Stimulated activated CD8-positive, alpha-beta memory T cell treated with anti-CD3 and anti-CD28 coated beads, Interleukin-15, amount 100 ng/mL, for 24 hours (primary cell): ENCODE results near the gene GJC1.

Experiments used
- DNase-seq: peaks from one replicate; pipeline ENCODE4 v3.0.0-alpha.2; 2020; ENCODE audit warnings: low read depth

Gene GJC1

GRCh38 chr17:44829523-44830358 lies at the start of gene GJC1:
Gene GJC1 (minus strand): TSS chr17:44830287. CDS start chr17:44805817, 24,470 bp downstream.
- no peak for DNase-seq

- DNase-seq, result no peak
Observed at GRCh38 chr17:44879376-44879775, 49.3 kb upstream of the GJC1 start.

GRCh38 chr17:44878627-44879221 lies 48.6 kb upstream of the GJC1 start:
- DNase-seq, result no peak

GRCh38 chr17:44877121-44877520 lies 47.0 kb upstream of the GJC1 start:
- no peak for DNase-seq

- DNase-seq, result no peak
Observed at GRCh38 chr17:44875761-44876160, 45.7 kb upstream of the GJC1 start.

- no peak for DNase-seq
Observed at GRCh38 chr17:44872131-44872768, 42.2 kb upstream of the GJC1 start.

GRCh38 chr17:44871556-44871955 lies 41.5 kb upstream of the GJC1 start:
- no peak for DNase-seq

GRCh38 chr17:44867841-44868240 lies 37.8 kb upstream of the GJC1 start:
- DNase-seq, result no peak

- no peak for DNase-seq
Observed at GRCh38 chr17:44865931-44866330, 35.8 kb upstream of the GJC1 start.

- peak; percentile 23 for DNase-seq
Observed at GRCh38 chr17:44865231-44865660, 35.2 kb upstream of the GJC1 start.

GRCh38 chr17:44864831-44865230 lies 34.7 kb upstream of the GJC1 start:
- no peak for DNase-seq

- no peak for DNase-seq
Observed at GRCh38 chr17:44863061-44863918, 33.2 kb upstream of the GJC1 start.

- no peak for DNase-seq
Observed at GRCh38 chr17:44862278-44862914, 32.3 kb upstream of the GJC1 start.

- DNase-seq, result no peak
Observed at GRCh38 chr17:44859701-44860100, 29.6 kb upstream of the GJC1 start.

GRCh38 chr17:44854192-44854591 lies 24.1 kb upstream of the GJC1 start:
- DNase-seq, result no peak

- no peak for DNase-seq
Observed at GRCh38 chr17:44850612-44851011, 20.5 kb upstream of the GJC1 start.

- no peak for DNase-seq
Observed at GRCh38 chr17:44850025-44850424, 19.9 kb upstream of the GJC1 start.

- DNase-seq, result no peak
Observed at GRCh38 chr17:44848961-44849489, 18.9 kb upstream of the GJC1 start.

GRCh38 chr17:44848257-44848795 lies 18.2 kb upstream of the GJC1 start:
- DNase-seq, result no peak

- no peak for DNase-seq
Observed at GRCh38 chr17:44847586-44847985, 17.5 kb upstream of the GJC1 start, which contains the start of gene HIGD1B. Gene HIGD1B (plus strand): TSS chr17:44847883. CDS start chr17:44848153, 270 bp downstream.

GRCh38 chr17:44846206-44846605 lies 16.1 kb upstream of the GJC1 start:
- no peak for DNase-seq
